Breast epithelium (tissue), 3 donors: ENCODE data around the gene CNTN5.

Experiments used
- CTCF ChIP-seq, 3 donors: fragments of 450-650 bp; IDR thresholded peaks; one replicate each; pipeline ENCODE4 v1.5.1; 2016 to 2017; ENCODE audit warnings: antibody characterized with exemption in 3 of 3, mild to moderate bottlenecking in 3 of 3, moderate library complexity in 3 of 3
- POLR2A ChIP-seq: fragments of 450-650 bp; IDR thresholded peaks from one replicate; pipeline ENCODE4 v1.6.1; 2016; ENCODE audit warnings: antibody characterized with exemption, mild to moderate bottlenecking, moderate library complexity
- POLR2AphosphoS5 ChIP-seq, 3 donors: sonication (generic); formaldehyde crosslinking; IDR thresholded peaks; one replicate each; pipeline ENCODE4 v1.6.1; 2017; ENCODE audit warnings: antibody characterized with exemption in 3 of 3

GRCh38 chr11:100080381-100080780 lies 1059.6 kb downstream of the CNTN5 start:
- TF ChIP-seq CTCF (IDR thresholded peaks at IDR 0.05) (no peak), POLR2A (no peak), POLR2AphosphoS5 (IDR thresholded peaks at IDR 0.05) (no peak)
